ENCODE data around the gene OR56A5. TPM values are rescaled to one million over a fixed set of nuclear protein-coding genes. Genes with fewer than 3 reads are reported as not detected.

OR56A5 gene
- total and polyA plus RNA-seq, 2 of the 4 experiments (the other 2 are of a cell fraction) = not detected

- BruUV-seq (replicated peaks) = no TSS peak
- no peak for TF ChIP-seq CEBPB (IDR thresholded peaks at IDR 0.05; ENCODE audit: low read depth, low read length)
- TF ChIP-seq MAFK (IDR thresholded peaks at IDR 0.05; ENCODE audit: low read depth, low read length) = no peak
- TF ChIP-seq ELK1 (IDR thresholded peaks at IDR 0.05; ENCODE audit: borderline replicate concordance, low read depth, low read length) = no peak
- TF ChIP-seq, protein P1, sequence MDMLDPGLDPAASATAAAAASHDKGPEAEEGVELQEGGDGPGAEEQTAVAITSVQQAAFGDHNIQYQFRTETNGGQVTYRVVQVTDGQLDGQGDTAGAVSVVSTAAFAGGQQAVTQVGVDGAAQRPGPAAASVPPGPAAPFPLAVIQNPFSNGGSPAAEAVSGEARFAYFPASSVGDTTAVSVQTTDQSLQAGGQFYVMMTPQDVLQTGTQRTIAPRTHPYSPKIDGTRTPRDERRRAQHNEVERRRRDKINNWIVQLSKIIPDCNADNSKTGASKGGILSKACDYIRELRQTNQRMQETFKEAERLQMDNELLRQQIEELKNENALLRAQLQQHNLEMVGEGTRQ (IDR thresholded peaks at IDR 0.05; ENCODE audit: low read depth, low read length) = no peak
- TF ChIP-seq BHLHE40 (IDR thresholded peaks at IDR 0.05; ENCODE audit: low read depth, low read length) = no peak
- TF ChIP-seq SMC3 (IDR thresholded peaks at IDR 0.05; ENCODE audit: low read depth, low read length) = no peak
- no peak for TF ChIP-seq CHD1 (IDR thresholded peaks at IDR 0.05; ENCODE audit: low read depth, low read length)
- TF ChIP-seq FOS (IDR thresholded peaks at IDR 0.05; ENCODE audit: low read depth, low read length) = no peak
- no peak for TF ChIP-seq RAD21 (IDR thresholded peaks at IDR 0.05; ENCODE audit: low read length)
- no peak for TF ChIP-seq NFE2L2 (IDR thresholded peaks at IDR 0.05; ENCODE audit: low read depth, low read length)
- no peak for TF ChIP-seq POLR2A (IDR thresholded peaks at IDR 0.05; ENCODE audit: low read depth, low read length)
- TF ChIP-seq MAZ (IDR thresholded peaks at IDR 0.05; ENCODE audit: borderline replicate concordance, low read depth, low read length) = no peak
- no peak for TF ChIP-seq RFX5 (IDR thresholded peaks at IDR 0.05; ENCODE audit: low read depth, low read length)
- no CpG with 5 or more reads among the region's 1 CpG for whole genome bisulfite sequencing, 2 experiments (ENCODE audit: extremely low coverage in 2 of 2, insufficient read length in 1 of 2)
- Histone ChIP-seq H3K36me3 (ENCODE audit: control insufficient read depth, insufficient read depth, low read length) (no peaks in the 10 kb centered on the region), H2BK5ac (ENCODE audit: low read depth, low read length, poor library complexity, severe bottlenecking) (no peak overlapping the region), H3K23ac (ENCODE audit: low read depth, low read length) (no peak overlapping the region), H3K4ac (ENCODE audit: low read depth, low read length) (no peak overlapping the region), H3K9me1 (ENCODE audit: insufficient read depth, low read length) (no peaks in the 10 kb centered on the region), H3K79me1 (ENCODE audit: low read depth in 1 of 2, low read length in 2 of 2) (no peaks in the 10 kb centered on the region), H4K91ac (ENCODE audit: insufficient read depth, low read depth, low read length) (no peak overlapping the region), H2AFZ (replicated peaks; ENCODE audit: low read length, poor library complexity) (no peak overlapping the region), H3K56ac (ENCODE audit: extremely low read depth, insufficient read depth, low read length) (no peak overlapping the region), H4K20me1 (ENCODE audit: insufficient read depth, low read length) (no peaks in the 10 kb centered on the region), H3K4me1 (ENCODE audit: control insufficient read depth, insufficient read depth, low read length) (no peaks in the 10 kb centered on the region), H3K9me3 (ENCODE audit: control insufficient read depth, insufficient read depth, low read length) (peaks cover 18% of the 10 kb centered on the region), H3K27me3 (ENCODE audit: control insufficient read depth, insufficient read depth, low read length) (no peaks in the 10 kb centered on the region), H2BK120ac (ENCODE audit: low read depth, low read length) (no peak overlapping the region), H4K8ac (ENCODE audit: low read depth in 2 of 2, low read length in 2 of 2) (no peak overlapping the region), H2BK15ac (ENCODE audit: low read depth, low read length) (no peak overlapping the region), H3K4me3 (ENCODE audit: insufficient read depth, low read depth, low read length) (no peak overlapping the region), H3K18ac (ENCODE audit: low read depth, low read length) (no peak overlapping the region), H3K9ac (ENCODE audit: low read depth, low read length) (no peak overlapping the region), H2BK20ac (ENCODE audit: low read depth, low read length) (no peak overlapping the region), H3K14ac (replicated peaks; ENCODE audit: low read depth, low read length) (no peak overlapping the region), H2AK5ac (ENCODE audit: low read depth, low read length) (no peak overlapping the region), H2AK9ac (replicated peaks; ENCODE audit: low read depth, low read length, poor library complexity) (no peak overlapping the region), H3K4me2 (ENCODE audit: low read depth, low read length) (no peak overlapping the region), H4K5ac (ENCODE audit: low read depth, low read length) (no peak overlapping the region), H3K27ac (ENCODE audit: insufficient read depth, low read length) (no peak overlapping the region)
- CTCF ChIA-PET = no interaction called here
- dilution Hi-C loops (cut with HindIII; ENCODE audit: low sequenced_read_pairs, unreplicated experiment) = no loop called here
- POLR2A ChIA-PET (ENCODE audit: unreplicated experiment) = no interaction called here
- in situ Hi-C loops (cut with MboI; ENCODE audit: low sequenced_read_pairs) = no loop called here
- DNase-seq (no peak), ATAC-seq (ENCODE audit: low read depth) (no peak)
- intact Hi-C loops (cut with micrococcal nuclease) = no loop called here
Measured at GRCh38 chr11:5983443-5983842, 15.1 kb upstream of the OR56A5 start.
